Smooth muscle cell (in vitro differentiated cells): ENCODE data around the gene RALBP1. TPM values are rescaled to one million over a fixed set of nuclear protein-coding genes. Genes with fewer than 3 reads are reported as not detected.

Experiments
- DNase-seq: peaks from one replicate; lab custom pipeline; 2025; ENCODE audit not compliant: unreplicated experiment; lab: John Stamatoyannopoulos, UW
- H2AFZ ChIP-seq: fragments of 200-600 bp; sonication (generic); 2 replicates; pipeline ENCODE4 v1.6.0; 2016; ENCODE audit warnings: antibody characterized with exemption, low read depth, mild to moderate bottlenecking
- H3F3A ChIP-seq: fragments of 200-600 bp; sonication (generic); 2 replicates; pipeline ENCODE4 v1.6.0; 2017; ENCODE audit warnings: antibody characterized with exemption, low read depth
- H3K27ac ChIP-seq: fragments of 200-600 bp; sonication (generic); 2 replicates; pipeline ENCODE4 v1.5.1; 2016; ENCODE audit warnings: low read depth, mild to moderate bottlenecking
- H3K27me3 ChIP-seq: fragments of 200-600 bp; sonication (generic); 2 replicates; pipeline ENCODE4 v1.6.1; 2016; ENCODE audit warnings: low read depth, mild to moderate bottlenecking
- H3K36me3 ChIP-seq: fragments of 200-600 bp; sonication (generic); 2 replicates; pipeline ENCODE4 v1.5.1; 2016; ENCODE audit warnings: low read depth
- H3K4me1 ChIP-seq: fragments of 200-600 bp; sonication (generic); 2 replicates; pipeline ENCODE4 v1.5.1; 2016; ENCODE audit warnings: low read depth
- H3K4me2 ChIP-seq: fragments of 200-600 bp; sonication (generic); 2 replicates; pipeline ENCODE4 v1.6.0; 2016; ENCODE audit warnings: mild to moderate bottlenecking
- H3K4me3 ChIP-seq: fragments of 200-600 bp; sonication (generic); 2 replicates; pipeline ENCODE4 v1.5.1; 2016; ENCODE audit warnings: mild to moderate bottlenecking
- H3K79me2 ChIP-seq: fragments of 200-600 bp; sonication (generic); 2 replicates; pipeline ENCODE4 v1.6.0; 2016; ENCODE audit warnings: low read depth, mild to moderate bottlenecking
- H3K9ac ChIP-seq: fragments of 200-600 bp; sonication (generic); 2 replicates; pipeline ENCODE4 v1.6.0; 2016; ENCODE audit warnings: low read depth
- H3K9me3 ChIP-seq: fragments of 200-600 bp; sonication (generic); replicated peaks from 2 replicates; pipeline ENCODE4 v1.5.1; 2016; ENCODE audit warnings: low read depth
- H4K20me1 ChIP-seq: fragments of 200-600 bp; sonication (generic); 2 replicates; pipeline ENCODE4 v1.6.0; 2016; ENCODE audit warnings: low read depth
- WGBS: methylation state at CpG from one replicate; pipeline ENCODE4 v1.1.7; 2016; ENCODE audit warnings: low lambda C conversion rate; 5-methylcytosine and 5-hydroxymethylcytosine counted together
- polyA plus RNA-seq: library from polyadenylated mRNA; unstranded; fragments of >200 nt; fragmentation: Nextera tagmentation; extraction: Ambion mirVana; gene quantifications from 2 replicates; pipeline ENCODE4 v1.2.1, GENCODE V29; 2016
- total RNA-seq: library from RNA; depleted of rRNA; stranded (reverse); fragments of >200 nt; gene quantifications from 2 replicates; pipeline ENCODE4 v1.2.3, GENCODE V29; 2014
- TF ChIP-seq, protein P1 (sequence below): fragments of 200-600 bp; sonication (generic); IDR thresholded peaks from 2 replicates; pipeline ENCODE4 v1.5.1; 2017; ENCODE audit warnings: borderline replicate concordance, mild to moderate bottlenecking, antibody characterized with exemption; ENCODE audit not compliant: insufficient read depth, poor library complexity, severe bottlenecking

RALBP1 gene
- total RNA-seq (33.6 and 42.9 TPM in 2 replicates), polyA plus RNA-seq (33.3 and 40.9 TPM in 2 replicates)

DNA sequence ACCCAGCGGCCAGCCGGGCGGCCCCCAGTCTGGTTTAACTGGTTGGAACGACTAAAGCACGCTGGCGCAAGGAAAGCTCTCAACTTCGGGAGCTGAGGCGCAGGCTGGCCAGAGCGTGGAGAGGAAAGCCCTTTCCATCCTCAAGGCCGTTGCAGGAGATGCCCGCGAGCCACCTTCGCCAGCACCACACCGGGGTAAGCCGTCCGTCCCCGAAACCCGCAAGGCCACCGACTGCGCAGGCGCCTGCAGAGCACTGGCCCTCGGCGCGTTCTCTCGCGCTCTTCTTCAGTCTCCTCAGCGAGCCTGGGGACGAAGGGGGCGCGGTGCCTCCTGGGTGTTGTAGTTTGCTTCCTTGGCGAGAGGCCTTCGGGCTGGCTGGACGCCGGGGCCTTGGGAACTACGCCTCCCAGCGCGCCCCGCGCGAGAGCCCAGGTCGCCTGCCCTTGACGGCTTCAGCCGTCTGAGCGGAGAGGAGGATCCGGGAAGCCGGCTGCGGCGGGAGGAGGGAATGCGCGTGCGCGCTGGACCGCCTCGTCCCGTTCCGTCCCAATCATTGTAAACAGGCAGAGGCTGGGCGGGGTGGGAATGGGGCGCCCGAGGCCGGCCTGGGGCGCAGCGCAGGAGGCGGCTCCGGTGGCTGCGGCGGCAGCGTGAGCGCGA, at the start of gene RALBP1:
Gene RALBP1, plus strand, starts transcription at position 531 of the 660 bp plus-strand sequence. CDS start 37,533 bp downstream, outside the sequence.
- TF ChIP-seq, protein P1, sequence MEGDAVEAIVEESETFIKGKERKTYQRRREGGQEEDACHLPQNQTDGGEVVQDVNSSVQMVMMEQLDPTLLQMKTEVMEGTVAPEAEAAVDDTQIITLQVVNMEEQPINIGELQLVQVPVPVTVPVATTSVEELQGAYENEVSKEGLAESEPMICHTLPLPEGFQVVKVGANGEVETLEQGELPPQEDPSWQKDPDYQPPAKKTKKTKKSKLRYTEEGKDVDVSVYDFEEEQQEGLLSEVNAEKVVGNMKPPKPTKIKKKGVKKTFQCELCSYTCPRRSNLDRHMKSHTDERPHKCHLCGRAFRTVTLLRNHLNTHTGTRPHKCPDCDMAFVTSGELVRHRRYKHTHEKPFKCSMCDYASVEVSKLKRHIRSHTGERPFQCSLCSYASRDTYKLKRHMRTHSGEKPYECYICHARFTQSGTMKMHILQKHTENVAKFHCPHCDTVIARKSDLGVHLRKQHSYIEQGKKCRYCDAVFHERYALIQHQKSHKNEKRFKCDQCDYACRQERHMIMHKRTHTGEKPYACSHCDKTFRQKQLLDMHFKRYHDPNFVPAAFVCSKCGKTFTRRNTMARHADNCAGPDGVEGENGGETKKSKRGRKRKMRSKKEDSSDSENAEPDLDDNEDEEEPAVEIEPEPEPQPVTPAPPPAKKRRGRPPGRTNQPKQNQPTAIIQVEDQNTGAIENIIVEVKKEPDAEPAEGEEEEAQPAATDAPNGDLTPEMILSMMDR, result no peak
- H3K4me3 ChIP-seq, result peak within 1 kb of the TSS; percentile 72
- DNase-seq, result peak; percentile 97
- peaks cover 9% of the 10 kb centered on the region for H3K4me1 ChIP-seq
- peaks cover 18% of the 10 kb centered on the region for H4K20me1 ChIP-seq
- H3K9ac ChIP-seq, result peak within 1 kb of the TSS; percentile 89
- H2AFZ ChIP-seq, result peak within 1 kb of the TSS; percentile 88
- H3K4me2 ChIP-seq, result peak within 1 kb of the TSS; percentile 98
- no peaks in the 10 kb centered on the region for H3K27me3 ChIP-seq
- WGBS, result 1% methylated on average over 50 of the region's 69 CpGs
- H3K9me3 ChIP-seq, result no peaks in the 10 kb centered on the region
- no peaks in the 10 kb centered on the region for H3F3A ChIP-seq
- H3K27ac ChIP-seq, result peak within 1 kb of the TSS; percentile 82
- peaks cover 46% of the 10 kb centered on the region for H3K79me2 ChIP-seq
- no peaks in the 10 kb centered on the region for H3K36me3 ChIP-seq

GRCh38 chr18:9426753-9427152, 48.6 kb upstream of the RALBP1 start:
- no peak overlapping the region for H2AFZ ChIP-seq

DNA sequence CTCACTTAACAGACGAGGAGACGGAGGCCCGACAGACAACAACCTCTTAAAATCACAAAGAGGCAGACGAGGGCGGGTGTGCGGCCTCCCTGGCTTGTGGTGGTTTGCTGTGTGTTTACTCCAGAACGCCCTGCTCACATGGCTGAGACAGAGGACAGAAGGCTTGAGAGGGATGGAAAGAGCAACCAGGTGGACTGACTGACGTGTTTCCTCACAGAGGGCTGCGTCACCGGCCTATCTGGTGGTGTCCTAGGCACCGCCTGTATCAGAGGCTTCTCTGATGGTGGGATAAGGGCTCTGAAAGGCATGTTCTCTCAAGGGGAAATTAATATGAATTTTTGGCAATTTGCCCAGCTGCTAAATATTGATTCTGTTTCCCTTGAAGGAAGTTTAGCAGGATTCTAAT, 47.0 kb upstream of the RALBP1 start:
- H4K20me1 ChIP-seq, result no peaks in the 10 kb centered on the region
- H3F3A ChIP-seq, result no peaks in the 10 kb centered on the region
- TF ChIP-seq, protein P1, result no peak
- no peak for DNase-seq
- no peak overlapping the region for H2AFZ ChIP-seq
- H3K4me2 ChIP-seq, result no peak overlapping the region
- no peaks in the 10 kb centered on the region for H3K79me2 ChIP-seq
- 91% methylated on average over 11 of the region's 11 CpGs for WGBS
- H3K4me1 ChIP-seq, result peaks cover under 1% of the 10 kb centered on the region
- no peak overlapping the region for H3K27ac ChIP-seq
- H3K36me3 ChIP-seq, result no peaks in the 10 kb centered on the region
- no peaks in the 10 kb centered on the region for H3K9me3 ChIP-seq
- H3K4me3 ChIP-seq, result no peak overlapping the region
- no peak overlapping the region for H3K9ac ChIP-seq
- no peaks in the 10 kb centered on the region for H3K27me3 ChIP-seq

More at GRCh38 chr18:9426753-9427152, 48.6 kb upstream of the RALBP1 start:
- no peak for DNase-seq
- TF ChIP-seq, protein P1, result no peak
- Histone ChIP-seq H3K9me3 (no peaks in the 10 kb centered on the region), H3K27ac (no peak overlapping the region), H3K79me2 (no peaks in the 10 kb centered on the region), H3F3A (no peaks in the 10 kb centered on the region), H3K27me3 (no peaks in the 10 kb centered on the region), H3K4me3 (no peak overlapping the region), H3K9ac (no peak overlapping the region), H3K36me3 (no peaks in the 10 kb centered on the region), H3K4me1 (no peaks in the 10 kb centered on the region), H3K4me2 (no peak overlapping the region), H4K20me1 (no peaks in the 10 kb centered on the region)
- 89% methylated on average over 7 of the region's 7 CpGs for WGBS
